Measurements from ENCODE around the gene AXDND1.
"Not testable (repeated sequence)": the region's sequence is repeated elsewhere in the genome, so short reads cannot be mapped to it uniquely, and the experiment has no call there.

AXDND1 gene

GRCh38 chr1:179509384-179509783 is 143.6 kb downstream of the AXDND1 start:
- Histone ChIP-seq H3K27ac (ENCODE audit: insufficient read depth, low read length, poor library complexity, severe bottlenecking) (no peak overlapping the region), H3K4me1 (ENCODE audit: control insufficient read depth, insufficient read depth, low read length, poor library complexity, severe bottlenecking) (no peaks in the 10 kb centered on the region), H3K4me3 (ENCODE audit: insufficient read depth, low read depth, low read length, poor library complexity, severe bottlenecking) (no peak overlapping the region), H3K36me3 (ENCODE audit: control insufficient read depth, insufficient read depth, low read length) (no peaks in the 10 kb centered on the region), H3K27me3 (replicated peaks; ENCODE audit: control insufficient read depth, insufficient read depth, low read length, poor library complexity, severe bottlenecking) (no peaks in the 10 kb centered on the region), H3K9me3 (ENCODE audit: control insufficient read depth, low read length) (no peaks in the 10 kb centered on the region)
- DNase-seq, result no peak

GRCh38 chr1:179510038-179510437 is 144.3 kb downstream of the AXDND1 start:
- no peaks in the 10 kb centered on the region for H3K36me3 ChIP-seq (ENCODE audit: control insufficient read depth, insufficient read depth, low read length)
- H3K4me3 ChIP-seq (ENCODE audit: insufficient read depth, low read depth, low read length, poor library complexity, severe bottlenecking), result no peak overlapping the region
- H3K9me3 ChIP-seq (ENCODE audit: control insufficient read depth, low read length), result no peaks in the 10 kb centered on the region
- DNase-seq, result no peak
- H3K27me3 ChIP-seq (replicated peaks; ENCODE audit: control insufficient read depth, insufficient read depth, low read length, poor library complexity, severe bottlenecking), result no peaks in the 10 kb centered on the region
- H3K27ac ChIP-seq (ENCODE audit: insufficient read depth, low read length, poor library complexity, severe bottlenecking), result no peak overlapping the region
- H3K4me1 ChIP-seq (ENCODE audit: control insufficient read depth, insufficient read depth, low read length, poor library complexity, severe bottlenecking), result no peaks in the 10 kb centered on the region

GRCh38 chr1:179516976-179517705 is 151.4 kb downstream of the AXDND1 start:
- Histone ChIP-seq H3K27me3 (replicated peaks; ENCODE audit: control insufficient read depth, insufficient read depth, low read length, poor library complexity, severe bottlenecking) (no peaks in the 10 kb centered on the region), H3K27ac (ENCODE audit: insufficient read depth, low read length, poor library complexity, severe bottlenecking) (no peak overlapping the region), H3K4me1 (ENCODE audit: control insufficient read depth, insufficient read depth, low read length, poor library complexity, severe bottlenecking) (no peaks in the 10 kb centered on the region), H3K4me3 (ENCODE audit: insufficient read depth, low read depth, low read length, poor library complexity, severe bottlenecking) (no peak overlapping the region), H3K36me3 (ENCODE audit: control insufficient read depth, insufficient read depth, low read length) (no peaks in the 10 kb centered on the region), H3K9me3 (ENCODE audit: control insufficient read depth, low read length) (no peaks in the 10 kb centered on the region)
- DNase-seq, result no peak

GRCh38 chr1:179518544-179518943 is 152.8 kb downstream of the AXDND1 start:
- not testable (repeated sequence) for H3K27me3 ChIP-seq (replicated peaks; ENCODE audit: control insufficient read depth, insufficient read depth, low read length, poor library complexity, severe bottlenecking); DNase-seq; H3K36me3 ChIP-seq (ENCODE audit: control insufficient read depth, insufficient read depth, low read length); H3K27ac ChIP-seq (ENCODE audit: insufficient read depth, low read length, poor library complexity, severe bottlenecking); H3K4me3 ChIP-seq (ENCODE audit: insufficient read depth, low read depth, low read length, poor library complexity, severe bottlenecking); H3K4me1 ChIP-seq (ENCODE audit: control insufficient read depth, insufficient read depth, low read length, poor library complexity, severe bottlenecking); H3K9me3 ChIP-seq (ENCODE audit: control insufficient read depth, low read length)

- Histone ChIP-seq H3K27ac (ENCODE audit: insufficient read depth, low read length, poor library complexity, severe bottlenecking) (no peak overlapping the region), H3K36me3 (ENCODE audit: control insufficient read depth, insufficient read depth, low read length) (no peaks in the 10 kb centered on the region), H3K4me1 (ENCODE audit: control insufficient read depth, insufficient read depth, low read length, poor library complexity, severe bottlenecking) (no peaks in the 10 kb centered on the region)
Measured at GRCh38 chr1:179529482-179530195, 163.9 kb downstream of the AXDND1 start.

GRCh38 chr1:179530352-179530751 is 164.6 kb downstream of the AXDND1 start:
- no peaks in the 10 kb centered on the region for H3K36me3 ChIP-seq (ENCODE audit: control insufficient read depth, insufficient read depth, low read length)
- H3K9me3 ChIP-seq (ENCODE audit: control insufficient read depth, low read length), result no peaks in the 10 kb centered on the region
- H3K4me1 ChIP-seq (ENCODE audit: control insufficient read depth, insufficient read depth, low read length, poor library complexity, severe bottlenecking), result no peaks in the 10 kb centered on the region
- no peaks in the 10 kb centered on the region for H3K27me3 ChIP-seq (replicated peaks; ENCODE audit: control insufficient read depth, insufficient read depth, low read length, poor library complexity, severe bottlenecking)
- no peak overlapping the region for H3K27ac ChIP-seq (ENCODE audit: insufficient read depth, low read length, poor library complexity, severe bottlenecking)
- no peak overlapping the region for H3K4me3 ChIP-seq (ENCODE audit: insufficient read depth, low read depth, low read length, poor library complexity, severe bottlenecking)
- no peak for DNase-seq

More at GRCh38 chr1:179529482-179530195, 163.9 kb downstream of the AXDND1 start:
- Histone ChIP-seq H3K9me3 (ENCODE audit: control insufficient read depth, low read length) (no peaks in the 10 kb centered on the region), H3K27me3 (replicated peaks; ENCODE audit: control insufficient read depth, insufficient read depth, low read length, poor library complexity, severe bottlenecking) (no peaks in the 10 kb centered on the region), H3K4me3 (ENCODE audit: insufficient read depth, low read depth, low read length, poor library complexity, severe bottlenecking) (no peak overlapping the region)
- DNase-seq, result no peak

- H3K36me3 ChIP-seq (ENCODE audit: control insufficient read depth, insufficient read depth, low read length), result no peaks in the 10 kb centered on the region
- no peaks in the 10 kb centered on the region for H3K27me3 ChIP-seq (replicated peaks; ENCODE audit: control insufficient read depth, insufficient read depth, low read length, poor library complexity, severe bottlenecking)
- no peak overlapping the region for H3K27ac ChIP-seq (ENCODE audit: insufficient read depth, low read length, poor library complexity, severe bottlenecking)
- no peaks in the 10 kb centered on the region for H3K9me3 ChIP-seq (ENCODE audit: control insufficient read depth, low read length)
- DNase-seq, result no peak
- H3K4me3 ChIP-seq (ENCODE audit: insufficient read depth, low read depth, low read length, poor library complexity, severe bottlenecking), result no peak overlapping the region
- H3K4me1 ChIP-seq (ENCODE audit: control insufficient read depth, insufficient read depth, low read length, poor library complexity, severe bottlenecking), result no peaks in the 10 kb centered on the region
Measured at GRCh38 chr1:179541774-179542173, 176.0 kb downstream of the AXDND1 start.

- DNase-seq, result no peak
- H3K9me3 ChIP-seq (ENCODE audit: control insufficient read depth, low read length), result no peaks in the 10 kb centered on the region
- no peaks in the 10 kb centered on the region for H3K27me3 ChIP-seq (replicated peaks; ENCODE audit: control insufficient read depth, insufficient read depth, low read length, poor library complexity, severe bottlenecking)
- H3K4me1 ChIP-seq (ENCODE audit: control insufficient read depth, insufficient read depth, low read length, poor library complexity, severe bottlenecking), result no peaks in the 10 kb centered on the region
- H3K4me3 ChIP-seq (ENCODE audit: insufficient read depth, low read depth, low read length, poor library complexity, severe bottlenecking), result no peak overlapping the region
- no peaks in the 10 kb centered on the region for H3K36me3 ChIP-seq (ENCODE audit: control insufficient read depth, insufficient read depth, low read length)
- no peak overlapping the region for H3K27ac ChIP-seq (ENCODE audit: insufficient read depth, low read length, poor library complexity, severe bottlenecking)
Measured at GRCh38 chr1:179545321-179545720, 179.6 kb downstream of the AXDND1 start.

GRCh38 chr1:179547021-179547535 is 181.3 kb downstream of the AXDND1 start:
- Histone ChIP-seq H3K27me3 (replicated peaks; ENCODE audit: control insufficient read depth, insufficient read depth, low read length, poor library complexity, severe bottlenecking) (no peaks in the 10 kb centered on the region), H3K36me3 (ENCODE audit: control insufficient read depth, insufficient read depth, low read length) (no peaks in the 10 kb centered on the region), H3K27ac (ENCODE audit: insufficient read depth, low read length, poor library complexity, severe bottlenecking) (no peak overlapping the region), H3K9me3 (ENCODE audit: control insufficient read depth, low read length) (no peaks in the 10 kb centered on the region), H3K4me1 (ENCODE audit: control insufficient read depth, insufficient read depth, low read length, poor library complexity, severe bottlenecking) (no peaks in the 10 kb centered on the region), H3K4me3 (ENCODE audit: insufficient read depth, low read depth, low read length, poor library complexity, severe bottlenecking) (no peak overlapping the region)
- DNase-seq, result no peak

GRCh38 chr1:179548666-179549367 is 183.0 kb downstream of the AXDND1 start:
- H3K4me1 ChIP-seq (ENCODE audit: control insufficient read depth, insufficient read depth, low read length, poor library complexity, severe bottlenecking), result no peaks in the 10 kb centered on the region
- no peaks in the 10 kb centered on the region for H3K27me3 ChIP-seq (replicated peaks; ENCODE audit: control insufficient read depth, insufficient read depth, low read length, poor library complexity, severe bottlenecking)
- no peaks in the 10 kb centered on the region for H3K36me3 ChIP-seq (ENCODE audit: control insufficient read depth, insufficient read depth, low read length)
- H3K27ac ChIP-seq (ENCODE audit: insufficient read depth, low read length, poor library complexity, severe bottlenecking), result no peak overlapping the region
- no peaks in the 10 kb centered on the region for H3K9me3 ChIP-seq (ENCODE audit: control insufficient read depth, low read length)
- DNase-seq, result no peak
- no peak overlapping the region for H3K4me3 ChIP-seq (ENCODE audit: insufficient read depth, low read depth, low read length, poor library complexity, severe bottlenecking)

All from effector memory CD4-positive, alpha-beta T cell (primary cell).